ENCODE results near the gene TMEM212. TPM values are rescaled to one million over a fixed set of nuclear protein-coding genes. Genes with fewer than 3 reads are reported as not detected.

TMEM212 gene
- total and polyA plus RNA-seq, 4 donors: 1.5 to 16.5 (median 8.1) TPM

DNA sequence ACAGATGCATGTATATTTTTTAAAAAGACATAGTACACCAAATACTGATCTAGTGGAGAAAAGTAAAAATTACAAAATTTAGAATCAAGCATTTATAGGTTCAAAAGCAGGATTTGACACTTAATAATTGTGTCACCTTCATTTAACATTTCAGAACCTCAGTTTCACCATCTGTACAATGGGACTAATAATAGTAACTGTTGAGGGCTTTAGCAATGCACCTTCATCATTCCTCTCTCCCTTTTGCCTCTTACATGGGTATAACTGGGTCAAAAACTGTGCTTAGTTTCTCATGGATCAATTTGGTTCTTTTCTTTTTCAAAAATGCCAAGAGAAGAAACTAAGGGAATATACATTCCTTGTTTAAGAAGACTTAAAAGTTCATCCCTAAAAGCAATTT, 5.5 kb upstream of the TMEM212 start:
- H3K9ac ChIP-seq (ENCODE audit: insufficient read depth in 1 of 2, low read length in 2 of 2): peak overlapping the region in 1 of 2 donors; percentile 35
- no peak for DNase-seq
- no peaks in the 10 kb centered on the region for H3K9me3 ChIP-seq (ENCODE audit: control insufficient read depth in 4 of 4, insufficient read depth in 3 of 4, low read length in 3 of 4)
- no peaks in the 10 kb centered on the region for H3K27me3 ChIP-seq (ENCODE audit: control insufficient read depth in 3 of 3, insufficient read depth in 3 of 3, low read length in 2 of 3)
- TF ChIP-seq, protein P1, sequence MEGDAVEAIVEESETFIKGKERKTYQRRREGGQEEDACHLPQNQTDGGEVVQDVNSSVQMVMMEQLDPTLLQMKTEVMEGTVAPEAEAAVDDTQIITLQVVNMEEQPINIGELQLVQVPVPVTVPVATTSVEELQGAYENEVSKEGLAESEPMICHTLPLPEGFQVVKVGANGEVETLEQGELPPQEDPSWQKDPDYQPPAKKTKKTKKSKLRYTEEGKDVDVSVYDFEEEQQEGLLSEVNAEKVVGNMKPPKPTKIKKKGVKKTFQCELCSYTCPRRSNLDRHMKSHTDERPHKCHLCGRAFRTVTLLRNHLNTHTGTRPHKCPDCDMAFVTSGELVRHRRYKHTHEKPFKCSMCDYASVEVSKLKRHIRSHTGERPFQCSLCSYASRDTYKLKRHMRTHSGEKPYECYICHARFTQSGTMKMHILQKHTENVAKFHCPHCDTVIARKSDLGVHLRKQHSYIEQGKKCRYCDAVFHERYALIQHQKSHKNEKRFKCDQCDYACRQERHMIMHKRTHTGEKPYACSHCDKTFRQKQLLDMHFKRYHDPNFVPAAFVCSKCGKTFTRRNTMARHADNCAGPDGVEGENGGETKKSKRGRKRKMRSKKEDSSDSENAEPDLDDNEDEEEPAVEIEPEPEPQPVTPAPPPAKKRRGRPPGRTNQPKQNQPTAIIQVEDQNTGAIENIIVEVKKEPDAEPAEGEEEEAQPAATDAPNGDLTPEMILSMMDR (IDR thresholded peaks at IDR 0.05; ENCODE audit: control extremely low read depth, extremely low read depth): no peak
- H3K27ac ChIP-seq (ENCODE audit: low read depth in 1 of 2, low read length in 1 of 2): peak overlapping the region in 1 of 2 donors; percentile 53
- no peak for ATAC-seq (ENCODE audit: insufficient read depth, low FRiP score)
- no peak overlapping the region for H3K4me3 ChIP-seq
- no peaks in the 10 kb centered on the region for H3K36me3 ChIP-seq (ENCODE audit: control insufficient read depth in 4 of 4, insufficient read depth in 4 of 4, low read length in 4 of 4)
- peaks cover 4 to 29% (median 10%) of the 10 kb centered on the region in 5 donors for H3K4me1 ChIP-seq (ENCODE audit: control insufficient read depth in 5 of 5, insufficient read depth in 5 of 5, low read length in 5 of 5)

DNA sequence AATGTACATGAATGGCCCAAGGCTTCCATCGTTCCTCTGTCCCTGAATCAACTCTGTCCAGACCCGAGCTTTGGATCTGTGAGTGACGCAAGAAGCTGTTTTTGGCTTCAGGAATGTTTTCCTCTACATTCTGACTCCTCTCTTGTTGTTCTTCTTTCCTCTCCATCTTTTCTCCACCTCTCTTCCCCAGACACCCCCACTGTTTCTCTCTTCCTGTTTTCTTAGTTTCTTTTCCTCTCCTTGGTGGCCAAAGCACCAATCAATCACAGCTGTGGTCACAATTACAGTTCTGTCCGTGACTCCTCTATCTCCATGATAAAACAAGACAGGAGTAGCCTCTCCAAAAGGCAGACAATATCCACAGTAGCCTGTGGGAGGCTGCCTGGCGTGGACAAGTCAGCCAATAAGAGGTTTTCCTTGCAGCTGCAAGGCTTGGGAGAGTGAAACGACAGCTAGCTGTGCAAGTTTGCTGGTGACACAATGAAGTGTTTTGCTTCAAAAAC, 4.9 kb upstream of the TMEM212 start:
- TF ChIP-seq, protein P1 (IDR thresholded peaks at IDR 0.05; ENCODE audit: control extremely low read depth, extremely low read depth): no peak
- H3K4me1 ChIP-seq (ENCODE audit: control insufficient read depth in 5 of 5, insufficient read depth in 5 of 5, low read length in 5 of 5): peaks cover 4 to 23% (median 10%) of the 10 kb centered on the region in 5 donors
- 34% methylated on average over 6 of the region's 6 CpGs for WGBS, 2 donors
- peak overlapping the region in 1 of 2 donors; percentile 35 for H3K9ac ChIP-seq (ENCODE audit: insufficient read depth in 1 of 2, low read length in 2 of 2)
- H3K9me3 ChIP-seq (ENCODE audit: control insufficient read depth in 4 of 4, insufficient read depth in 3 of 4, low read length in 3 of 4): no peaks in the 10 kb centered on the region
- peak; percentile 54 to 82 (median 73) for DNase-seq
- no peak overlapping the region for H3K4me3 ChIP-seq
- H3K27ac ChIP-seq (ENCODE audit: low read depth in 1 of 2, low read length in 1 of 2): peak overlapping the region; percentile 17 to 32
- ATAC-seq (ENCODE audit: insufficient read depth, low FRiP score): no peak
- no peaks in the 10 kb centered on the region for H3K36me3 ChIP-seq (ENCODE audit: control insufficient read depth in 4 of 4, insufficient read depth in 4 of 4, low read length in 4 of 4)
- H3K27me3 ChIP-seq (ENCODE audit: control insufficient read depth in 3 of 3, insufficient read depth in 3 of 3, low read length in 2 of 3): no peaks in the 10 kb centered on the region

GRCh38 chr3:171839270-171839669, 3.9 kb upstream of the TMEM212 start:
- ATAC-seq (ENCODE audit: insufficient read depth, low FRiP score): no peak
- Histone ChIP-seq H3K9me3 (ENCODE audit: control insufficient read depth in 4 of 4, insufficient read depth in 3 of 4, low read length in 3 of 4) (no peaks in the 10 kb centered on the region), H3K27ac (ENCODE audit: low read depth in 1 of 2, low read length in 1 of 2) (no peak overlapping the region), H3K27me3 (ENCODE audit: control insufficient read depth in 3 of 3, insufficient read depth in 3 of 3, low read length in 2 of 3) (no peaks in the 10 kb centered on the region), H3K4me1 (ENCODE audit: control insufficient read depth in 5 of 5, insufficient read depth in 5 of 5, low read length in 5 of 5) (peaks cover 3 to 18% (median 4%) of the 10 kb centered on the region in 5 donors), H3K36me3 (ENCODE audit: control insufficient read depth in 4 of 4, insufficient read depth in 4 of 4, low read length in 4 of 4) (no peaks in the 10 kb centered on the region), H3K9ac (ENCODE audit: insufficient read depth in 1 of 2, low read length in 2 of 2) (no peak overlapping the region), H3K4me3 (no peak overlapping the region)
- TF ChIP-seq, protein P1 (IDR thresholded peaks at IDR 0.05; ENCODE audit: control extremely low read depth, extremely low read depth): no peak
- WGBS, 2 donors: 92 to 98% methylated on average over 2 of the region's 2 CpGs
- DNase-seq: no peak

DNA sequence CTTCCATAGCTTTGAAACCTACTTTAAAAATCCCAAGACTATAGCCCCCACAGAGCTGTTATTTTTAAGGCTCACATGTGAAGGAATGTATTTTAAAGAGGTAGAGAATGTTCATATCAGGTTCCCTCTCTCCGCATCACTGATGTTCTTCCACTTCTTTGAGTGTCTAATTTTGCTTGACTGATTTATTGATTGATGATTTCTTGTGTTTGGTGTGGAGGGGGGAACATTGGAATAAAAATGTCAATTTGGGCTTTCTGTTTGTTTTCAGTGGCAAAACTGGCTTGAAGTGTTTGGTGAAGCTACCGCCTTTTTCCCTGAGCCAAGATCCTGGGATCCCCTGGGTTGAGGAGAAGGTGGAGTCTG, 2.7 kb upstream of the TMEM212 start:
- Histone ChIP-seq H3K9ac (ENCODE audit: insufficient read depth in 1 of 2, low read length in 2 of 2) (no peak overlapping the region), H3K4me3 (no peak overlapping the region), H3K9me3 (ENCODE audit: control insufficient read depth in 4 of 4, insufficient read depth in 3 of 4, low read length in 3 of 4) (no peaks in the 10 kb centered on the region), H3K27ac (ENCODE audit: low read depth in 1 of 2, low read length in 1 of 2) (no peak overlapping the region), H3K4me1 (ENCODE audit: control insufficient read depth in 5 of 5, insufficient read depth in 5 of 5, low read length in 5 of 5) (peaks cover 0 to 16% (median 4%) of the 10 kb centered on the region in 5 donors), H3K27me3 (ENCODE audit: control insufficient read depth in 3 of 3, insufficient read depth in 3 of 3, low read length in 2 of 3) (no peaks in the 10 kb centered on the region), H3K36me3 (ENCODE audit: control insufficient read depth in 4 of 4, insufficient read depth in 4 of 4, low read length in 4 of 4) (no peaks in the 10 kb centered on the region)
- no peak for ATAC-seq (ENCODE audit: insufficient read depth, low FRiP score)
- TF ChIP-seq, protein P1 (IDR thresholded peaks at IDR 0.05; ENCODE audit: control extremely low read depth, extremely low read depth): no peak
- no peak for DNase-seq
- WGBS, 2 donors: 91 to 97% methylated on average over 2 of the region's 2 CpGs
